ENCODE results near the gene LIPE. TPM values are rescaled to one million over a fixed set of nuclear protein-coding genes. Genes with fewer than 3 reads are reported as not detected.
A peak's percentile ranks its signal among the peaks of the same experiment; 100 is the strongest.

The LIPE gene
- total RNA-seq, 1 experiment from 2014 or later = 16.3 TPM

DNA sequence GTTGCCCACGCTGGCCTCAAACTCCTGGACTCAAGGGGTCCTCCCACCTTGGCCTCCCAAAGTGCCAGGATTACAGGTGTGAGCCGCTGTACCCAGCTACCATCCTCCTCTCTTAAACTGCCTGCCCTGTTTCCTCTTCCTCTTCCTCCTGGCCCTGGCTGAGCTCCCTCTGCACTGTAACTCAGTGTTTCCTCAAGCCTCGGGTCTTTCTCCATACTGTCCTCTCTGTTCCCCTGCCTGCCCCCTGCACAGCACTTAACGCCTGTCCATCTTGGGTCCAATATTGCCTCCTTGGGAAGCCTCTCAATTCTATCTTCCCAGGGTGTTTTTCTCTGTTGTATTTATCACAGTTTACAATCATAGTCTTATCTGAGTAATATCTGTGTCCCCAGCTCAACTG lies 6.1 kb downstream of the LIPE start:
- Histone ChIP-seq H2AFZ (ENCODE audit: low read length) (no peak overlapping the region), H3K36me3 (ENCODE audit: insufficient read depth, low read length) (peaks cover 7% of the 10 kb centered on the region; the same call in 1 of the 2 replicates), H3K27ac (ENCODE audit: low read length) (peak overlapping the region; percentile 92), H3K9me2 (replicated peaks; ENCODE audit: insufficient read depth, low read length) (no peaks in the 10 kb centered on the region), H3K27me3 (ENCODE audit: low read length) (no peaks in the 10 kb centered on the region), H3K4me3 (ENCODE audit: low read length) (peak overlapping the region; percentile 78; the same call in 1 of the 2 replicates), H3K9ac (ENCODE audit: low read length) (peak overlapping the region; percentile 88), H3K9me3 (ENCODE audit: low read length) (no peaks in the 10 kb centered on the region), H4K20me1 (ENCODE audit: insufficient read depth, low read depth, low read length) (peaks cover 31% of the 10 kb centered on the region; the same call in 1 of the 2 replicates), H3K79me2 (ENCODE audit: low read length) (peaks cover 48% of the 10 kb centered on the region), H3K4me1 (ENCODE audit: low read length) (peaks cover 31% of the 10 kb centered on the region), H3K4me2 (ENCODE audit: low read depth, low read length, poor library complexity, severe bottlenecking) (peak overlapping the region; percentile 73)
- DNase-seq = no peak

DNA sequence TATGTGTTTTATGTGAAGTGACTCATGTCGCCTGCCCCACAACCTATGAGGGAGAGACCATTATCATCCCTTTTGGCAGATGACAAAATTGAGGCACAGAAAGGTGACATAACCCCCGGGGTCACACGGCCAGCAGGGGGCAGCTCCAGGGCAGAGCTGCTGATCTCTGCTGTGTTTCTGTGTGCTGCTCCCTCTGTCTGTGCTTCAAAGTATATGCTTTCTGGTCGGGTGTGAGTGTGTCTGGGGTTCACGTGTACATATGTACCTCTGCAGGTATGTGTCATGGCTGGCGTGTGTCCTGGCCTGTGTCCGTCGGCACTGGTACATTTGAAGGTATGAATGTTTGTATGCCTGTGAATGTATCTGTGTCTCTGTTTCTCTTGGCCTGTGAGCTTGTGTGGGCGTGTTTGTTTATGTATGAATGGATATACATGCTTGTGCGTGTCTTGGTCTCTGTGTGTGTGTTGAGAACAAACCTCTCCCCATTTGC lies 7.1 kb downstream of the LIPE start:
- Histone ChIP-seq H3K79me2 (ENCODE audit: low read length) (peaks cover 48% of the 10 kb centered on the region), H3K9me2 (replicated peaks; ENCODE audit: insufficient read depth, low read length) (no peaks in the 10 kb centered on the region), H3K27ac (ENCODE audit: low read length) (peak overlapping the region; percentile 92; the same call in 1 of the 2 replicates)

DNA sequence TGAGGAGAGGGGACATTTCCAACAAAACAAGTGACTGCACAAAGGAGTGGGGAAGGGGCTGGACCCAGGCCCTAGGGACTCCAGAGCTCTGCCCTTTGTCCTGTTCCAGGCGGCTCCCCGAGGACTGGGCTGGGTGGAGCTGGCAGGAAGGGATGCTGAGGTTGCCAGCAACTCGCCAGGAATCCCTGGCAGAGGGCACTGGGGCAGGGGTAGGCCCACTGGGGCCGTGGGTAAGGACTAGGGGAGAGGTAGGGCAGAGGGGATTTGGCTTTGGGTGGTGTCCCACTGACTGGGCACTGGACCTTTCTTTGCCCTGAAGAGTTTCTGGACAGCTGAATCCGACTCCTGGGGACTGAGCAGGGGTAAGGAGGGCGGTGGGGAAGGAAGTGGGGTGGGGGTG lies 7.9 kb downstream of the LIPE start:
- H4K20me1 ChIP-seq (ENCODE audit: insufficient read depth, low read depth, low read length) = peaks cover 31% of the 10 kb centered on the region; the same call in 1 of the 2 replicates
- H3K4me3 ChIP-seq (ENCODE audit: low read length) = no peak overlapping the region
- no peaks in the 10 kb centered on the region for H3K9me3 ChIP-seq (ENCODE audit: low read length)
- H3K4me2 ChIP-seq (ENCODE audit: low read depth, low read length, poor library complexity, severe bottlenecking) = no peak overlapping the region
- H3K4me1 ChIP-seq (ENCODE audit: low read length) = peaks cover 31% of the 10 kb centered on the region
- H3K36me3 ChIP-seq (ENCODE audit: insufficient read depth, low read length) = peaks cover 7% of the 10 kb centered on the region; the same call in 1 of the 2 replicates
- no peaks in the 10 kb centered on the region for H3K9me2 ChIP-seq (replicated peaks; ENCODE audit: insufficient read depth, low read length)
- H3K79me2 ChIP-seq (ENCODE audit: low read length) = peaks cover 50% of the 10 kb centered on the region
- DNase-seq = no peak
- H3K27me3 ChIP-seq (ENCODE audit: low read length) = no peaks in the 10 kb centered on the region
- H3K9ac ChIP-seq (ENCODE audit: low read length) = no peak overlapping the region
- no peak overlapping the region for H2AFZ ChIP-seq (ENCODE audit: low read length)
- no peak overlapping the region for H3K27ac ChIP-seq (ENCODE audit: low read length)

More for the DNA sequence above, 7.1 kb downstream of the LIPE start:
- Histone ChIP-seq H3K4me1 (ENCODE audit: low read length) (peaks cover 31% of the 10 kb centered on the region), H4K20me1 (ENCODE audit: insufficient read depth, low read depth, low read length) (peaks cover 31% of the 10 kb centered on the region; the same call in 1 of the 2 replicates), H3K36me3 (ENCODE audit: insufficient read depth, low read length) (peaks cover 7% of the 10 kb centered on the region; the same call in 1 of the 2 replicates), H3K9ac (ENCODE audit: low read length) (peak overlapping the region; percentile 18; the same call in 1 of the 2 replicates), H3K4me3 (ENCODE audit: low read length) (no peak overlapping the region), H3K27me3 (ENCODE audit: low read length) (no peaks in the 10 kb centered on the region), H3K4me2 (ENCODE audit: low read depth, low read length, poor library complexity, severe bottlenecking) (peak overlapping the region; percentile 73), H3K9me3 (ENCODE audit: low read length) (no peaks in the 10 kb centered on the region), H2AFZ (ENCODE audit: low read length) (no peak overlapping the region)
- peak; percentile 92 for DNase-seq

DNA sequence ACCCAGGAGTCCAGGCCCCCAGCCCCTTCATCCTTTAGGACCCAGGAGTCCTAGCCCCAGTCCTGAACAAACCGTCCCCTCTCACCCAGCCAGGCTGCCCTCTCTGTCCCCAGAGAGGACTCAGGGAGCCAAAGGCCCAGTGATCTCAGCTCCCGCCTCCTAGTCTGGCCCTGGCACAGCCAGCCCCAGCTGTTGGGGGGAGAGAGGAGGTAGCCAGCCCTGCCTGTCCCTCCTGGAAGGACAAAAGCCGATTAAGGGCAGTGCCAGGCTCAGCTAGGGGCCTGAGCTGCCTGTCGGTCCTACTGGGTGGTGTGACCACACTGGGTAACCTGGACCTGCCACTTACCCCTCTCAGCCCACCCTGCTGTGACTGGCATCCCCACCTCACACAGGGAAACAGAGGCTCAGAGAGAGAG lies 14.5 kb downstream of the LIPE start:
- H3K9me3 ChIP-seq (ENCODE audit: low read length) = no peaks in the 10 kb centered on the region
- no peak overlapping the region for H2AFZ ChIP-seq (ENCODE audit: low read length)
- peaks cover 12% of the 10 kb centered on the region; the same call in 1 of the 2 replicates for H4K20me1 ChIP-seq (ENCODE audit: insufficient read depth, low read depth, low read length)
- H3K27ac ChIP-seq (ENCODE audit: low read length) = no peak overlapping the region
- H3K4me3 ChIP-seq (ENCODE audit: low read length) = no peak overlapping the region
- no peak for DNase-seq
- H3K9me2 ChIP-seq (replicated peaks; ENCODE audit: insufficient read depth, low read length) = no peaks in the 10 kb centered on the region
- H3K4me1 ChIP-seq (ENCODE audit: low read length) = no peaks in the 10 kb centered on the region
- no peak overlapping the region for H3K9ac ChIP-seq (ENCODE audit: low read length)
- no peaks in the 10 kb centered on the region for H3K27me3 ChIP-seq (ENCODE audit: low read length)
- peaks cover 17% of the 10 kb centered on the region for H3K79me2 ChIP-seq (ENCODE audit: low read length)
- H3K36me3 ChIP-seq (ENCODE audit: insufficient read depth, low read length) = 0 out of 2 replicates have a peak, but pooled peaks cover 4% of the 10 kb centered on the region
- no peak overlapping the region for H3K4me2 ChIP-seq (ENCODE audit: low read depth, low read length, poor library complexity, severe bottlenecking)

DNA sequence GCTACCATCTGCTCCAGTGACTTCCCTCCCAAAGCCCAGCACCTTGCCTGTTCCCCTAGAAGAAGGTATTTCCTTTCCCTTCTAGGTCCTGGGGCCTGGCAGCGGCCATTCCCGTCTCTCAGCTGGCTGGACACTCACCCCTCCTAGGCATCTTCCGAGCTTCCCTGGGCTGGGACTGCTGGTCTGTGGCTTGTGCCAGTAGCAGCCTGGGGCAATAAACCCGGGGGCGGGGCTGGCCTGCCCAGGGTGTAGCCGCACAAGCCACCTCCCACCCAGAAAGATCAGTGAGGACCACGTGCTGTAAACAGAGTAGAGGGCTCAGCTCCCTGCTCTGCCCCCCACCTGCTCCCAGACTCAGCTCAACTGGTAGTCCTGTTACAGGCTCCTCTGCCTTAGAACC lies 15.0 kb downstream of the LIPE start:
- Histone ChIP-seq H2AFZ (ENCODE audit: low read length) (no peak overlapping the region), H3K4me1 (ENCODE audit: low read length) (no peaks in the 10 kb centered on the region), H3K27me3 (ENCODE audit: low read length) (no peaks in the 10 kb centered on the region), H3K9me2 (replicated peaks; ENCODE audit: insufficient read depth, low read length) (no peaks in the 10 kb centered on the region), H3K27ac (ENCODE audit: low read length) (no peak overlapping the region), H3K9me3 (ENCODE audit: low read length) (no peaks in the 10 kb centered on the region), H3K36me3 (ENCODE audit: insufficient read depth, low read length) (0 out of 2 replicates have a peak, but pooled peaks cover 4% of the 10 kb centered on the region), H3K4me2 (ENCODE audit: low read depth, low read length, poor library complexity, severe bottlenecking) (no peak overlapping the region), H3K4me3 (ENCODE audit: low read length) (no peak overlapping the region), H3K9ac (ENCODE audit: low read length) (no peak overlapping the region), H4K20me1 (ENCODE audit: insufficient read depth, low read depth, low read length) (peaks cover 12% of the 10 kb centered on the region; the same call in 1 of the 2 replicates), H3K79me2 (ENCODE audit: low read length) (peaks cover 14% of the 10 kb centered on the region)
- DNase-seq = no peak

DNA sequence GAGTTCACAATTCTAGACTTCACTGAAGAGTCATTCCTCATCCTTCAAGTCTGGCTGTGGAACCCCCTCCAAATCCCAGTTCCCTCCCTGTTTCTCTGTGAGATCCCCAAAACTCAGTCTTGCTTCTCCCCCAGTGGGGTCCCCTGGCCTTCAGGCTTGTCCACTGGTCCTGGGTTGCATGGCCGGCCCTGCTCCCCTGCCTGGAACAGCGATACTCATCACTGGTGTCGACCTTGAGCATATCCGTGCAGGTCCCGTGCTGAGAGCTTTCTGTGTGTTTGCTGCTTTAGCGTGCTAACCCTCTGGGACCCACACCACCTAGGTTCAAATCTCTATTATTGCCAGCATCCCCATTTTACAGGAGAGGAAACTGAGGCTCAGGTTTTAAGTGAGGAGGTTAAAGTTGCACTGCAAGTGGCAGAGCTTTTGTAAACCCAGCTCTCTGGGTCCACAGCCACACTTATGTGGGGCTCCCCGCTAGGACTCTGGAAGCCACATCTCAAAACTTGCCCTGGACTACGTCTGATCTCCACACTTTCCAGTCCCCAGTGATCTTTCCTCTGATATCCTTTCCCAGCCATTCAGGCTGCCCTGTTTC lies 15.5 kb downstream of the LIPE start:
- Histone ChIP-seq H3K9me3 (ENCODE audit: low read length) (no peaks in the 10 kb centered on the region), H3K4me1 (ENCODE audit: low read length) (no peaks in the 10 kb centered on the region), H3K79me2 (ENCODE audit: low read length) (peaks cover 13% of the 10 kb centered on the region), H4K20me1 (ENCODE audit: insufficient read depth, low read depth, low read length) (peaks cover 12% of the 10 kb centered on the region; the same call in 1 of the 2 replicates), H3K27ac (ENCODE audit: low read length) (no peak overlapping the region), H2AFZ (ENCODE audit: low read length) (no peak overlapping the region), H3K9me2 (replicated peaks; ENCODE audit: insufficient read depth, low read length) (no peaks in the 10 kb centered on the region), H3K4me2 (ENCODE audit: low read depth, low read length, poor library complexity, severe bottlenecking) (no peak overlapping the region), H3K9ac (ENCODE audit: low read length) (no peak overlapping the region), H3K36me3 (ENCODE audit: insufficient read depth, low read length) (0 out of 2 replicates have a peak, but pooled peaks cover 4% of the 10 kb centered on the region), H3K4me3 (ENCODE audit: low read length) (no peak overlapping the region), H3K27me3 (ENCODE audit: low read length) (no peaks in the 10 kb centered on the region)
- DNase-seq = no peak

DNA sequence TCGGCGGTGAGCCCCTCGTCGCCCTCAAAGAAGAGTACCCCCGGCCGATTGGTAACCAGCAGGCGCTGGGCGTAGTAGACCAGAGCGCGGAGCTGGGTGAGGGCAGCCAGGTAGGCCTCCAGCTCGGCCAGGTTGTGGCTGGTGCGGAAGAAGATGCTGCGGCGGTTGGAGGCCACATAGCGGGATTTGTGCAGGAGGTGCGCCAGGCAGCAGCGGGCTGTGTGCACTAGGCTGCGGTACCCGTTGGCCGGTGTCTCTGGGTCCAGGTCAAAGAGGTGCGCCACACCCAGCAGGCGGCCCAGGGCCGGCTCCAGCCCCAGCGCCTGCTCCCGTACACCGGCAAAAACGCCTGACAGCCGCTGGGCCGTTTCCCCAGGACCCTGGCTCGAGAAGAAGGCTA lies 16.8 kb downstream of the LIPE start:
- H3K36me3 ChIP-seq (ENCODE audit: insufficient read depth, low read length) = peaks cover 8% of the 10 kb centered on the region
- no peaks in the 10 kb centered on the region for H3K9me3 ChIP-seq (ENCODE audit: low read length)
- no peak overlapping the region for H3K27ac ChIP-seq (ENCODE audit: low read length)
- no peak for DNase-seq
- no peaks in the 10 kb centered on the region for H3K27me3 ChIP-seq (ENCODE audit: low read length)
- H3K4me3 ChIP-seq (ENCODE audit: low read length) = no peak overlapping the region
- H4K20me1 ChIP-seq (ENCODE audit: insufficient read depth, low read depth, low read length) = peaks cover 15% of the 10 kb centered on the region; the same call in 1 of the 2 replicates
- no peaks in the 10 kb centered on the region for H3K9me2 ChIP-seq (replicated peaks; ENCODE audit: insufficient read depth, low read length)
- H3K4me2 ChIP-seq (ENCODE audit: low read depth, low read length, poor library complexity, severe bottlenecking) = no peak overlapping the region
- H3K79me2 ChIP-seq (ENCODE audit: low read length) = peaks cover 11% of the 10 kb centered on the region; the same call in 1 of the 2 replicates
- no peak overlapping the region for H3K9ac ChIP-seq (ENCODE audit: low read length)
- H3K4me1 ChIP-seq (ENCODE audit: low read length) = no peaks in the 10 kb centered on the region
- H2AFZ ChIP-seq (ENCODE audit: low read length) = no peak overlapping the region

DNA sequence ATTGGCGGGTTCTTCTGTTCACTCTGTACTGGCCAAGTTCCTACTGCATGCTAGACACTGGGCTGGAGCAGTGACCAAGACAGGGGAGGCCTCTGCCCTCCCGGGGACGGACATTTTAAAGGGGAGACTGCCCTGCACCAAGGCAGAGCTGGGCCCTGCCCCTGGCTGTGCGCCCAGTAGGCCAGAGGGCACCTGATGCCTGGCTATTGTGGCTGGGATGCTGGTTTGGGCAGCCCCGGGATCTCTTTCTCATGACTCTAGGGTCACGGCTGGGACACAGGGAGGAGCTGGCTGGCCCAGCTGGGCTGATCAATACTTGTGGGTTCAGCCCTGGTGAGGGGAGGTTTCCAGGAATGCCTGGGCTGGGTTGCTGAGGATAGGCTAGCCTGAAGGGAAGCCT lies 17.7 kb downstream of the LIPE start:
- Histone ChIP-seq H3K9ac (ENCODE audit: low read length) (no peak overlapping the region), H3K4me1 (ENCODE audit: low read length) (no peaks in the 10 kb centered on the region), H3K79me2 (ENCODE audit: low read length) (peaks cover 10% of the 10 kb centered on the region; the same call in 1 of the 2 replicates), H3K36me3 (ENCODE audit: insufficient read depth, low read length) (peaks cover 14% of the 10 kb centered on the region), H4K20me1 (ENCODE audit: insufficient read depth, low read depth, low read length) (peaks cover 15% of the 10 kb centered on the region; the same call in 1 of the 2 replicates), H3K9me3 (ENCODE audit: low read length) (no peaks in the 10 kb centered on the region), H3K27me3 (ENCODE audit: low read length) (no peaks in the 10 kb centered on the region), H3K27ac (ENCODE audit: low read length) (no peak overlapping the region), H3K9me2 (replicated peaks; ENCODE audit: insufficient read depth, low read length) (no peaks in the 10 kb centered on the region), H3K4me3 (ENCODE audit: low read length) (no peak overlapping the region), H2AFZ (ENCODE audit: low read length) (no peak overlapping the region), H3K4me2 (ENCODE audit: low read depth, low read length, poor library complexity, severe bottlenecking) (no peak overlapping the region)
- DNase-seq = no peak
